Fibroblast of the aortic adventitia (primary cell): ENCODE results near the gene OTUB1. TPM values are rescaled to one million over a fixed set of nuclear protein-coding genes. Genes with fewer than 3 reads are reported as not detected.

Source experiments
- DNase-seq: peaks from one replicate; pipeline ENCODE4 v3.0.0-alpha.2; 2010; ENCODE audit warnings: low read depth
- H3K4me3 ChIP-seq: 2 replicates; pipeline ENCODE4 v1.5.1; 2011; ENCODE audit warnings: low read depth, mild to moderate bottlenecking, control low read depth, low read length, moderate library complexity
- total RNA-seq: library from RNA; depleted of rRNA; stranded (reverse); fragments of >200 nt; gene quantifications from 2 replicates; pipeline ENCODE4 v1.2.3, GENCODE V29; 2012; ENCODE audit warnings: low replicate concordance
- TF ChIP-seq, protein P1 (sequence below): IDR thresholded peaks from 2 replicates; pipeline ENCODE4 v1.5.1; 2011; ENCODE audit warnings: mild to moderate bottlenecking, low read length, control low read depth, inconsistent platforms; ENCODE audit not compliant: insufficient read depth

Gene OTUB1
- total RNA-seq, 1 donor = 32.4 TPM

DNA sequence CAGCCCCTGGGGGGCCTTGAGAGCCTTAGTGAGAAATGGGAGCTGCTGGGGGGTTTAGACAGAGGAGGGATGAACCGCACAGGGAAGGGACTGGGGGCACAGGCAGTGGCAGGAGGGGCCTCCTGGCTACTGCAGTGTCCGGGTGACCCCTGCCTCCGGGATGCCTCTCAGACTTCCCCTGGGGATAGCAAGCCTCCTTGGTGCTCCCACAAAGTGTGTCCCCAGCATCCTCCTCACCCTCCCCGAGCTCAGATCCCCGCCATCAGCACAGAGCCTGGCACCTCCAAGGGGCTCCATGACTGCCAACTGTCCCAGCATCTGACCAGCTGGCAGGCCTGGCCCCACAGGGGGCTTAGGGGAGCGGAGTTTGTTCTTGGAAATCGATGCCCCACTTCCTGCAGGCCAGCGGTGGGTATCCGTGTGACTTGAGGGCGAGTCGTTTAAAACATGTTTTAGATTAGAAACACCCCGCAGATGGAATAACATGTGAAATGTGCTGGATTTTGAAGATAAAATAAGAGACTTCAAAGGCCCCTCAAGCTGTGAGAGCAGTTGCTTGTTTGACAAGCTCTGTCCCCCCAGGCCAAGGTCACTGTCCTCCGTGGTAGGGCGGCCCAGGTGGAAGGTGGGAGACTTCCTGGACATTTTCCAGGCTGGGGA is 36.0 kb downstream of the OTUB1 start:
- DNase-seq = no peak
- no peak overlapping the region for H3K4me3 ChIP-seq
- TF ChIP-seq, protein P1, sequence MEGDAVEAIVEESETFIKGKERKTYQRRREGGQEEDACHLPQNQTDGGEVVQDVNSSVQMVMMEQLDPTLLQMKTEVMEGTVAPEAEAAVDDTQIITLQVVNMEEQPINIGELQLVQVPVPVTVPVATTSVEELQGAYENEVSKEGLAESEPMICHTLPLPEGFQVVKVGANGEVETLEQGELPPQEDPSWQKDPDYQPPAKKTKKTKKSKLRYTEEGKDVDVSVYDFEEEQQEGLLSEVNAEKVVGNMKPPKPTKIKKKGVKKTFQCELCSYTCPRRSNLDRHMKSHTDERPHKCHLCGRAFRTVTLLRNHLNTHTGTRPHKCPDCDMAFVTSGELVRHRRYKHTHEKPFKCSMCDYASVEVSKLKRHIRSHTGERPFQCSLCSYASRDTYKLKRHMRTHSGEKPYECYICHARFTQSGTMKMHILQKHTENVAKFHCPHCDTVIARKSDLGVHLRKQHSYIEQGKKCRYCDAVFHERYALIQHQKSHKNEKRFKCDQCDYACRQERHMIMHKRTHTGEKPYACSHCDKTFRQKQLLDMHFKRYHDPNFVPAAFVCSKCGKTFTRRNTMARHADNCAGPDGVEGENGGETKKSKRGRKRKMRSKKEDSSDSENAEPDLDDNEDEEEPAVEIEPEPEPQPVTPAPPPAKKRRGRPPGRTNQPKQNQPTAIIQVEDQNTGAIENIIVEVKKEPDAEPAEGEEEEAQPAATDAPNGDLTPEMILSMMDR = no peak

- H3K4me3 ChIP-seq = no peak overlapping the region
- DNase-seq = no peak
- TF ChIP-seq, protein P1 = no peak
Measured at GRCh38 chr11:64023712-64024710, 37.8 kb downstream of the OTUB1 start.

DNA sequence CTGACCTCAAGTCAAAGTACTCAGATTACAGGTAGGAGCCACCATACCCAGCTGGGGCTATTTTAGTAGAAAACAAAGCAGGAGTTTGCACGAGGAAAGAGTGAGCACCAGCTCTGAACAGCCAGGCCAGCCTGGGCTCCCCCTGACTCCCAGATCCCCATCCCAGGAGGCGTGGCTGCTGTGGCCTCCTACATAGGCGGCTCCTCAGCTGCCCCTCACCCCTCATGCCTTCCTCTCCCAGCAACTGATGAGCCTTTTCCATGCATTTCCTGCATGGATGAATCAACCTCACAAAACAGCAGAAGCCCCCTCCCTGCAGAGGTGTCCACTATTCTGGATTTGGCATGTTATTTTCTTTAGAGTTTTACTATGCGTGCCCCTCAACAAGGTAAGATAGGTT is 39.0 kb downstream of the OTUB1 start:
- DNase-seq = no peak
- TF ChIP-seq, protein P1 = no peak
- no peak overlapping the region for H3K4me3 ChIP-seq

DNA sequence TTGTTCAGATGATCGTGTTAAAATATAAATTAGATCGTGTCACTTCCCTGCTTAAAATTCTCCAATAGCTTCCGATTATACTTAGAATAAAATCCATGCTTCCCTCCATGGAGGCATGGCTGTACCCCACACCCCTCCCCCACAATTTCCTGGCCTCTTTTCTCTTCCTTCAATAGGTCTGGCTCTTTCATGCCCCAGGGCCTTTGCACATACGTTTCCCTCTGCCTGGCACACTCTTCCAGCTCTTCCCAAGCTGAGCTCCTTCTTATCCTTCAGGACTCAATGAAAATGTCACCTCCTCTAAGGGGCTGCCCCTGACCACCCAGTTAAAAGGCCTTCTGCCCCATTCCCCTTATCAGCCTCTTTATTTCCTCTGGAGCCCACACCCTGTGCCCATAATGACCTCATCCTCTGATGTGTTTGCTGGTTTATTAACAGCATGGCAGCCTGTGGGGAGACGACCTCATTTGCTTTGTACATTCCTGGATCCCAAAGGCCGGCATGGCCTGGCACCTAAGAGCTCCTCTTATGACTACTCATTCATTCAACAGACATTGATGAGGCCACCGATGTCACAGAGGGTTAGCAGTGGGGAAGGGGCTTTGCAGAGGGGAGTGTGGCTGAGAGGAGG is 40.5 kb downstream of the OTUB1 start:
- H3K4me3 ChIP-seq = no peak overlapping the region
- TF ChIP-seq, protein P1 = no peak
- DNase-seq = no peak

DNA sequence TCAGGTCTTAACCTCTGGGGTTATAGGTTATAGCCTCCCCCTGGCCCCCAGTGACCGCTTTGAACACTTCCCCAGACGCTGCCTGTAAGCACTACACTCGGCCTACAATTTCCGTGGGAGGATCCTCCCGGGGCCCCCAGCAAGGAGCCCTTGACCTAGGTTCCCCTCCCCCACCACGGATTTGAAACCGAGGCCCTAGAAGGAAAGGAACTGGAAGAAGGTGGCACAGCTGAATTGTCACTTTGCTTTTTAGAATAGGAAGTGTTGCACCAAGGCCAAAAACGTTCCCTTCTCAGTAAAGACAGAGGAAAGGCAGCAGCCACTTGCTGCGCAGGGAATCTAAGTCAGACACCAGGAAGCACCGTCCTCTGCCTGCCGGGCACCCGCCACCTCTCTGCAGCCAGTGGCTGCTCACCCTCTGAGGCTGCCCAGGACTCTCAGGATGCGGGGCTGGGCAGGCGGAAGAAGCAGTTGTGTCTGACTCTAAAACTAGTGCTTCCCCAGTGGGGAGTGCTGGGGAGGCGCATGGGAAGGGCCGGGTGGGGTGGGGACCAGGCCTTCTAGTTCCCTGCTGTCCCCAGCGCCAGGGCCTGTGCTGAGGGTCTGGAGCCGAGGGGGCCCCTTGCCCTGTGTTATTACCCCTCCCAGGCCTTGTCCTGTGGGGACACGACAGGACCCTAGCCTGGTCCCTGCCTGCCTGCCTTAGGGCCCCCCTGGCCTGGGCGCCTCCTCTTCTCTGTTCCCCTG is 41.6 kb downstream of the OTUB1 start:
- H3K4me3 ChIP-seq = no peak overlapping the region
- DNase-seq = no peak

More for the DNA sequence above, 41.6 kb downstream of the OTUB1 start:
- TF ChIP-seq, protein P1 = no peak
